Osteoblast (primary cell): ENCODE results near the gene DPP6. TPM values are rescaled to one million over a fixed set of nuclear protein-coding genes. Genes with fewer than 3 reads are reported as not detected.

Experiments
- DNase-seq: peaks from one replicate; pipeline ENCODE4 v3.0.0; 2011; ENCODE audit warnings: low spot score, mixed read lengths; ENCODE audit not compliant: insufficient read length; ENCODE audit errors: missing footprints
- H2AFZ ChIP-seq: 2 replicates; pipeline ENCODE4 v1.6.0; 2011; ENCODE audit warnings: mild to moderate bottlenecking, low read length
- H3K27ac ChIP-seq: 2 replicates; pipeline ENCODE4 v1.5.1; 2011; ENCODE audit warnings: mild to moderate bottlenecking, low read depth, low read length, moderate library complexity
- H3K27me3 ChIP-seq: 2 replicates; pipeline ENCODE4 v1.6.0; 2012; ENCODE audit warnings: mild to moderate bottlenecking, control low read depth, inconsistent platforms, low read length, moderate library complexity; ENCODE audit not compliant: insufficient read depth
- H3K36me3 ChIP-seq: 2 replicates; pipeline ENCODE4 v1.5.1; 2011; ENCODE audit warnings: mild to moderate bottlenecking, low read length, control low read depth, moderate library complexity; ENCODE audit not compliant: insufficient read depth
- H3K4me1 ChIP-seq: 2 replicates; pipeline ENCODE4 v1.5.1; 2011; ENCODE audit warnings: mild to moderate bottlenecking, low read length, control low read depth, moderate library complexity; ENCODE audit not compliant: insufficient read depth
- H3K4me2 ChIP-seq: 2 replicates; pipeline ENCODE4 v1.6.0; 2011; ENCODE audit warnings: mild to moderate bottlenecking, low read length; ENCODE audit not compliant: insufficient read depth
- H3K4me3 ChIP-seq: fragments of 200-600 bp; sonication (generic); 3 replicates; pipeline ENCODE4 v1.5.1; 2012; ENCODE audit warnings: mild to moderate bottlenecking, low read length, inconsistent platforms; ENCODE audit not compliant: insufficient read depth
- H3K79me2 ChIP-seq: 2 replicates; pipeline ENCODE4 v1.6.0; 2012; ENCODE audit warnings: mild to moderate bottlenecking, low read length, control low read depth, inconsistent platforms; ENCODE audit not compliant: insufficient read depth
- H3K9me3 ChIP-seq: 2 replicates; pipeline ENCODE4 v1.5.1; 2011; ENCODE audit warnings: low read depth, low read length, control low read depth
- H4K20me1 ChIP-seq: 2 replicates; pipeline ENCODE4 v1.6.0; 2012; ENCODE audit warnings: mild to moderate bottlenecking, low read length, control low read depth; ENCODE audit not compliant: insufficient read depth
- total RNA-seq: library from RNA; depleted of rRNA; stranded (reverse); fragments of >200 nt; gene quantifications from 2 replicates; pipeline ENCODE4 v1.2.3, GENCODE V29; 2012
- TF ChIP-seq, protein P1 (sequence below): IDR thresholded peaks from 2 replicates; pipeline ENCODE4 v1.5.1; 2011; ENCODE audit warnings: mild to moderate bottlenecking, low read depth, low read length, moderate library complexity; ENCODE audit errors: extremely low read depth

Gene DPP6
- total RNA-seq, 1 donor, result not detected

DNA sequence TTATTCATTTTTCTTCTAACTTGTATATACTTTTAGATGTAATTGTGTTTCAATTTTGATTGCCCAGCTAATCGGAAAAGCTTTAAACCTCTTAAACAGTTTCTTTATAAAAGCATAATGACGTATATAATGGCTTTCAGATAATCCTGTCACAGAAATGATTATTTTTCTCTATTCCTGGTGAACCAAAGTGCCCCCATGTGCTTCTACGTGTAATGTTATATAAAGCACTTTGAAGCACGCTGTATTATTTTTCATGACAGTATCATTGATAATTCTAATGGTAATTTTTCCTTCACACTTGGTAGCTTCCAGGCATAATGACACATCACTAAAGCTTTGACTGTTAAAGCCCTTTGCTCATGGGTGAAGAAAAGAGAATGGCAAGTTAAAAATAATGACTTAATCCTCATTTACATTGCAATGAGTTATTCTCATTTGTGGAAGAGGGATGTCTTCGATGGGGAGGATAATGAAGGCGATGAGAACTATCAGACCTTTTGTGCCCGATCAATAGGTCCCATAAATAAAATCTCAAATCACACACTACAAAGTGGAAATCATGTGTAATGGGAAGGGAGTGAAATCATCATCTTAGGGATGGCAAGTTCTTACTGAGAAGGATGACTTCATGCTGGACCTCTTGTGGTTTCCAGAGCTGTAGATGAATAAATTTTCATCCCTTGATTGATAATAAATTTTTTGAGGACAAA lies 460.1 kb downstream of the DPP6 start:
- no peaks in the 10 kb centered on the region for H4K20me1 ChIP-seq
- H3K27me3 ChIP-seq, result no peaks in the 10 kb centered on the region
- H3K4me2 ChIP-seq, result no peak overlapping the region
- H2AFZ ChIP-seq, result no peak overlapping the region
- TF ChIP-seq, protein P1, sequence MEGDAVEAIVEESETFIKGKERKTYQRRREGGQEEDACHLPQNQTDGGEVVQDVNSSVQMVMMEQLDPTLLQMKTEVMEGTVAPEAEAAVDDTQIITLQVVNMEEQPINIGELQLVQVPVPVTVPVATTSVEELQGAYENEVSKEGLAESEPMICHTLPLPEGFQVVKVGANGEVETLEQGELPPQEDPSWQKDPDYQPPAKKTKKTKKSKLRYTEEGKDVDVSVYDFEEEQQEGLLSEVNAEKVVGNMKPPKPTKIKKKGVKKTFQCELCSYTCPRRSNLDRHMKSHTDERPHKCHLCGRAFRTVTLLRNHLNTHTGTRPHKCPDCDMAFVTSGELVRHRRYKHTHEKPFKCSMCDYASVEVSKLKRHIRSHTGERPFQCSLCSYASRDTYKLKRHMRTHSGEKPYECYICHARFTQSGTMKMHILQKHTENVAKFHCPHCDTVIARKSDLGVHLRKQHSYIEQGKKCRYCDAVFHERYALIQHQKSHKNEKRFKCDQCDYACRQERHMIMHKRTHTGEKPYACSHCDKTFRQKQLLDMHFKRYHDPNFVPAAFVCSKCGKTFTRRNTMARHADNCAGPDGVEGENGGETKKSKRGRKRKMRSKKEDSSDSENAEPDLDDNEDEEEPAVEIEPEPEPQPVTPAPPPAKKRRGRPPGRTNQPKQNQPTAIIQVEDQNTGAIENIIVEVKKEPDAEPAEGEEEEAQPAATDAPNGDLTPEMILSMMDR, result no peak
- no peaks in the 10 kb centered on the region for H3K9me3 ChIP-seq
- no peak overlapping the region for H3K27ac ChIP-seq
- H3K79me2 ChIP-seq, result no peaks in the 10 kb centered on the region
- no peak overlapping the region for H3K4me3 ChIP-seq
- no peaks in the 10 kb centered on the region for H3K4me1 ChIP-seq
- DNase-seq, result no peak
- H3K36me3 ChIP-seq, result no peaks in the 10 kb centered on the region

DNA sequence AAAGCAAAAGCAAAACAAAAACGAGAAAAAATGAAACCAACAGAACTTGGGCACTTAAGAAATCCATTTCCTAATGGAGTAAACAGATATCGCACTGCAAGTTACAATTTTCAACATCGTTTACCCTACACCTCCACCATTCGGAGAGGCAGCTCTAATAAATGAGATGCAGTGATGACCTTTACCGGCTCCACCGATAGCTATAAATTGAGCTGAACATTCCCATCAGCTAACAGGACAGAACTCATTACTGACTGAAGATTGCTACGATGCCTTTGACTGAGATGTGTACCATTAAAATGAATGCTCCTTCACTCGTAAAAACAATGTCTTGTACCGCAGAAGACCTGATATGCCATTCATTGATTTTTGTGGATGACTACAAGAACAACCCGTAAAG lies 465.6 kb downstream of the DPP6 start:
- Histone ChIP-seq H3K4me2 (no peak overlapping the region), H3K27me3 (no peaks in the 10 kb centered on the region), H2AFZ (no peak overlapping the region), H3K9me3 (peaks cover 2% of the 10 kb centered on the region), H3K36me3 (no peaks in the 10 kb centered on the region), H3K4me3 (no peak overlapping the region), H3K4me1 (no peaks in the 10 kb centered on the region), H4K20me1 (no peaks in the 10 kb centered on the region), H3K27ac (no peak overlapping the region), H3K79me2 (no peaks in the 10 kb centered on the region)
- no peak for DNase-seq
- TF ChIP-seq, protein P1, result no peak

DNA sequence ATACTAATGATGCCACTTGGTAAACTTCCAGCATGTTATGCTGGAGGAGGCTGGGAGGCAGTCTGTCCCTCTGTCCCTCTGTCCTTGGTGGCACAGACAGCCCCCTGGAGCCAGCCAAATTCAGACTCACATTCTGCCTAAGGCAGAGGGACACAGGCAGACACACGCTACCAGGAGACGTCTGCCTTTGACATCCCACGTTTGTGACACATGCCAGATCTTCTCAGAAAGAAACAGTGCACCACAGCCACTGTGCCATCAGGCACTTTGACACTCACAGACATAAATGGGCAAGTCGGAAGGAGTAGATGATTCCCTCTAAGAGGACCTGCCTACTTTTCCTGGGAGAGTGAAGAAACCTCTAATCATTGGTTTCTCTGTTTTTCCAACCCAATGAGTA lies 467.0 kb downstream of the DPP6 start:
- H4K20me1 ChIP-seq, result no peaks in the 10 kb centered on the region
- H3K79me2 ChIP-seq, result no peaks in the 10 kb centered on the region
- H3K4me3 ChIP-seq, result no peak overlapping the region
- no peaks in the 10 kb centered on the region for H3K27me3 ChIP-seq
- no peak overlapping the region for H2AFZ ChIP-seq
- no peak for DNase-seq
- no peaks in the 10 kb centered on the region for H3K36me3 ChIP-seq
- TF ChIP-seq, protein P1, result no peak
- no peak overlapping the region for H3K27ac ChIP-seq
- no peak overlapping the region for H3K4me2 ChIP-seq
- H3K4me1 ChIP-seq, result no peaks in the 10 kb centered on the region
- H3K9me3 ChIP-seq, result peaks cover 2% of the 10 kb centered on the region

DNA sequence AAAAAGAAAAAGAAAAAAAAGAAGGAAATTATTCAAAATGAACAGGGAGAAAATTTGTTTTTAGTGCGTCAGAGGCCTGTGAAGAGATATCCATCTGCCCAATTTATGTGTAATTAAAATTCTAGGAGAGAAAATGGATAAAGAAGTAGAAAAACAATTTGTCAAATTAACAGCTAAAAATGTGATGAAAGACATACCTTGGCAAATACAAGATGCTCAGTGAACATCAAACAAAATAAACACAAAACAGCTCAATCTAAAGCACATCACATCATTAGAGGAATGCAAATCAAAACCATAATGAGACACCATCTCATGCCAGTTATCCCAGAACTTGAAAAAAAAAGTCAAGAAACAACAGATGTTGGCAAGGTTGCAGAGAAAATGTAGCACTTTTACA lies 477.9 kb downstream of the DPP6 start:
- TF ChIP-seq, protein P1, result no peak
- H4K20me1 ChIP-seq, result no peaks in the 10 kb centered on the region
- no peaks in the 10 kb centered on the region for H3K36me3 ChIP-seq
- no peak overlapping the region for H3K27ac ChIP-seq
- no peaks in the 10 kb centered on the region for H3K79me2 ChIP-seq
- H2AFZ ChIP-seq, result no peak overlapping the region
- DNase-seq, result no peak
- H3K9me3 ChIP-seq, result peaks cover 4% of the 10 kb centered on the region
- no peak overlapping the region for H3K4me2 ChIP-seq
- no peaks in the 10 kb centered on the region for H3K4me1 ChIP-seq
- no peak overlapping the region for H3K4me3 ChIP-seq
- no peaks in the 10 kb centered on the region for H3K27me3 ChIP-seq
